Stimulated activated CD4-positive, alpha-beta T cell treated with anti-CD3 and anti-CD28 coated beads, TNF-alpha, amount 100 ng/mL, for 24 hours (primary cell): ENCODE results near the gene ST6GALNAC2.
A peak's percentile ranks its signal among the peaks of the same experiment; 100 is the strongest.
"Not testable (repeated sequence)": the region's sequence is repeated elsewhere in the genome, so short reads cannot be mapped to it uniquely, and the experiment has no call there.

Experiments
- DNase-seq, 3 experiments: peaks; one replicate each; pipeline ENCODE4 v3.0.0-alpha.2; 2020; ENCODE audit warnings: low read depth in 3 of 3

ST6GALNAC2 gene

GRCh38 chr17:76540381-76541300 is 45.0 kb downstream of the ST6GALNAC2 start:
- peak in 1 of 3 experiments; percentile 32 for DNase-seq

- no peak for DNase-seq
Measured at GRCh38 chr17:76539631-76540271, 45.9 kb downstream of the ST6GALNAC2 start, which contains the start of gene PRCD. Gene PRCD, plus strand, starts transcription at chr17:76540044. Its CDS starts 98 bp downstream, at chr17:76540142.

DNA sequence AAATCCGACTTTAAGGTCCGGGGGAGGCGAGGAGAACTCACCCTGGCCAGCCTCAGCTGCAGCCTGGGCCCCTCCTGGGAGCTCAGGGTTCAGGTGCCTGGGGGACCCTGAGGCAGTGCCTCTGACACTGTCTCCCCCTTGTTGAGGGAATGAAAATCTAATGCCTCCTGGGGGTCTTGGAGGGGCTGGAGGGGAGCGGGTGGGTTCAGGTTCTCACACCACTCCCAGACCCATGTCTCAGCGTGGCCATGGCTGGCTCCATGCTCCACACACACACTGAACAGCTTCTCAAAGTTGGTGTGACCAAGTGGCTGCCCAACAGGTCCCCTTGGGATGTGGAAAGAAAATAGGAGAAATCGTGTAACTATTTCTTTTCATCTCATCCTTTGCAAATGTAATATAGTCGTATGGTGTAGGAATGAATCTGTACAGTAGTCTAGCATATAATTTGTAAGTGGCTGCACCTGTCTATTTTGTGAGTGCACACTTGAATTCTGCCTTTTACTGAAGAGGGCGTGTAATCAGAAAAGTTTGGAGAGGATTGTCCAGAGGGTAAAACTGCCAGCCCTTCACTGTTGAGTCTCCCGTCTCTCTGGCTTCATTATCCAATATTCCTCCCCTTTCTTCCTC is 46.6 kb downstream of the ST6GALNAC2 start:
- DNase-seq = no peak

GRCh38 chr17:76538281-76538931 is 47.3 kb downstream of the ST6GALNAC2 start:
- no peak for DNase-seq

DNA sequence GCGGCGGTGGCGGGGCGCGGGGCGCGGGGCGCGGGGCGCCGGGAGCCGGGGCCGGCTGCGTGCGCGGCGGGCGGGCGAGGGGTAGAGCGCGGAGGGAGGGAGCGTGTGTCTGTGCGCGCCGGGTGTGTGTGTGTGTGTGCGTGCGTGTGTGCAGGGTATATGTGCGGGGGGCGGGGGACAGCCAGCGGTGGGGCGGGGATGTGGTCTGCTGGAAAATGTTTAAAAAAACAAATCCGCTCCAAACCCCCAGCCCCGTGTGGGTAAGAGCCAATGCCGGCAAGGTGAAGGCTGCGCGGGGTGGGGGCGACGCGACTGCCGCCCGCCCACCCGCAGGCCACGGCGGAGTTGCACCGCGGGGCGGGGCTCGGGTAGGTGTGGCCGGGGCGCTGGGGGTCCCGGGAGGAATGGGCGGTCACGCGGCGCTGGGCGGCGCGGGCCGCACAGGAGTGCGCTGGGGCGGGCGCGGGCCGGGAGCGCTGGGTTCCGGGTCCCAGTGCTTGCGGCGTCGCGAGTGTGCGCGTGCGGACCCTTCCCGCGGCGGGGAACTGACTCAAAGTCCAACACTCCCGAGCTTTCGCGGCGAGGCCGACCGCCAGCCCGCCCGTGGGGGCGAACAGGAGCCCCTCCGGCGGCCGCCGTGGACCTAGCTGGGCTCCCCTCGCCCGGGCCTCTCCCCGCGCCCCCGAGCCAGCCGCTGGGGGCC is 47.9 kb downstream of the ST6GALNAC2 start, which contains the start of gene CYGB:
TSS of gene CYGB (minus strand) at position 132 of the 703 bp plus-strand sequence. CDS start 167 bp downstream, outside the sequence.
- DNase-seq = no peak

DNA sequence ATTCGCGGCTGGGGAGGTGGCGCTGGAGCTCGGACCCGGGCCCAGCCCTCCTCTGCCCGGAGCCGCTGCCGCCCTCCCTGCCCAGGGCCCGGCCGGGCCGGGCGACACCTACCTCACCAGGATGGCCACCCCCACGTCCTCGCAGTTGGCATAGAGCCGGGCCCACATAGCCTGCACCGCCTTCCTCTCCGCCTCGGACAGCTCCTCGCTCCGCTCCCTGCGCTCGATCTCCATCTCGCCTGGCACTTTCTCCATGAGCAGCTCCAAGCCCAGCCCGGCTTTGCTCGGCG is 48.4 kb downstream of the ST6GALNAC2 start:
- DNase-seq = no peak

DNA sequence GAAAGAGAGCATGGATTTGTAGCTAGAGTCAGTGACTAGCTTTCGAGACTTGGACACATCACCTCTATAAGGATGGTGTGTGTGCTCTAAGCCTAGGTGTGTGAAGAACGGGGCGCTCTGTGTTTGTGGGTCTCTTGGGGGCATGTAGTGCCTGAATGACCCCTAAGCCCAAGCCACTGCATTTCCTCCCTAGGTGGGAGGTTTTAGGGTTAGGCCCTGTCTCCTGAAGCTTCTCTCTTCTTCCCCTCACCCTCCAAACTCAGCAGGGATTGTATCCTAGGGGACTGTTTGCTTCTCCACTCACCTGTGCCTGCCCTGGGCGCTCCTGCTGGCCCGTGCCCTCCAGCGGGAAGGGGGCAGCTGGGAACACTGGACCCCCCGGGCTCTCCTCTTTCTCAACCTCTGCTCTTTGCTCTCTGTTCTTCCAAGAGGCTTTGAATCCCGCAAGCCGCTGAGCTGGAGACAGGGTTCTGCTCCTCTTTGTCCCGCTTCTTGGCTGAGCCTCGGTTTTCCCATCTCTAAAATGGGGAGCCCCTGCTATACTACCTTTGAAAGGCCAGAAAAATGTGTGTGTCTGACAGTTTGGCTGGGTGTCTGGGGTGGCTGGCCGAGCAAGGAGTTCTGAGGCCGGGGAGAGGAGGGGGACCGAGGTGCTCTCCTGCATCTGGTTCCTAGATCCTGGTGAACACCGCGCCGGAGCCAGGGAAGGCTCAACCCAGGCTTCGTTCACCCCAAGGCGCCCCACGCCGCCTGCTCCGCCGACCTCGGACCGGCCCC is 49.0 kb downstream of the ST6GALNAC2 start:
- DNase-seq = no peak

DNA sequence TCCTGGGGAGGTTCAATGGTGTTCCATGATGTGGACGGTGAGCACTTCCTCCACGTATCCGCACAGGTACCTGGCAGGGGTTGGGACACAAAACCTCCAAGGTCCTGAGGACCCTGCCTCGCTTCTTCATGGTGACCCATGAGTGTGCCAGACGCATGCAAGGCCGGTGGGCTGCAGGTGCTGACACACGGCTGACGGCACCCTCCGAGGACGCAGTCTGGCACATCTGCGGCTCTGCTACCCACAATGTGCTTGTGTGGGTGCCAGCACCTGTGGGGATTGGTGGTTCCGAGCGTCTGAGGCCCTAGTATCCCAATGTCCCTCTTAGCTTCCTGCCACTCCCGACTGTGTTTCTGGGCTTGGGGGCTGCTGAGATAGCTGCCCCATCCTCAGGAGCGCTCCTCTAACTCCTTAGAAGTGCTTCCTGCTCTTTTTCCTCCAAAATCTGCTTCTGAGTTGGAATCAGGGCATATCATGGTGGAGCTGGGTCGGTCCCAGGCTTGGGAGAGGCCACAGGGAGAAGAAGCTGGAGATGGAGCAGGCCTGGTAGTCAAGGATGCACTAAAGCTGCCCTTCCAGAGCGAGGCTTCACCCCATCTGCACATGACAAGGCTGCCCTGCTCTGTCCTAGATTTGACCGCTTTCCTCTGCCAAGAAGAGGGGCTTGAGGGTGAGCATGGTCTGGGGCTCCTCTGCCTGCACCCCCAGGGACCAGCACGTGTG is 49.7 kb downstream of the ST6GALNAC2 start:
- DNase-seq = no peak

GRCh38 chr17:76534831-76535732 is 50.6 kb downstream of the ST6GALNAC2 start:
- no peak for DNase-seq

- not testable (repeated sequence) for DNase-seq
Measured at GRCh38 chr17:76533640-76534359, 51.9 kb downstream of the ST6GALNAC2 start.

GRCh38 chr17:76532072-76532651 is 53.5 kb downstream of the ST6GALNAC2 start:
- no peak for DNase-seq

DNA sequence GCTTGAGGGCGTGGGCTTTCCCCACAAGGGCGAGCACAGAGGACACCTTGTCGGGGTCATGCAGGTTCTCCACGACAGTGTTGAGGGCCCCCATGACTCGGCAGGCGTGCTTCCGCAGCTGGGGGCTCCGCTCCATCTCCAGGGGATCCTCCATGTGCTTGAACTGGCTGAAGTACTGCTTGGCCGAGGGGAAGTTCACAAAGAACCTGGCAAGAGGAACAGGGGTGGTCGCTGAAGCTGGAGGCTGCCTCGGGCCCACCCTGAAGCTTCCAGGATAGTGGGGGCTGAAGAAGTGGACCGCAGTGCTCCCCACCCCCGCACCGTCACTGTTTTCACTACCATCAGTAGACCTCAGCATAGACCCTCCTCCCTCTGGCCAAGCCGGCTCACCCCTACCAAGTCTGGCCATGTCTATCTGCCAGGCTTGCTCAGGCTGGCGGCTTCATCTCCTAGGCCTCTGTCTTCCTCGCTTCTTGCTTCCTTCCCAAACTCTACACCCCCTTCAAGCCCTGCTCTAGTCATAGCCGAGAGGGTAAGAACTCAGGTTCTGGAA is 54.1 kb downstream of the ST6GALNAC2 start:
- DNase-seq = no peak

- DNase-seq = no peak
Measured at GRCh38 chr17:76530811-76531485, 54.7 kb downstream of the ST6GALNAC2 start.

- no peak for DNase-seq
Measured at GRCh38 chr17:76530095-76530723, 55.5 kb downstream of the ST6GALNAC2 start.

DNA sequence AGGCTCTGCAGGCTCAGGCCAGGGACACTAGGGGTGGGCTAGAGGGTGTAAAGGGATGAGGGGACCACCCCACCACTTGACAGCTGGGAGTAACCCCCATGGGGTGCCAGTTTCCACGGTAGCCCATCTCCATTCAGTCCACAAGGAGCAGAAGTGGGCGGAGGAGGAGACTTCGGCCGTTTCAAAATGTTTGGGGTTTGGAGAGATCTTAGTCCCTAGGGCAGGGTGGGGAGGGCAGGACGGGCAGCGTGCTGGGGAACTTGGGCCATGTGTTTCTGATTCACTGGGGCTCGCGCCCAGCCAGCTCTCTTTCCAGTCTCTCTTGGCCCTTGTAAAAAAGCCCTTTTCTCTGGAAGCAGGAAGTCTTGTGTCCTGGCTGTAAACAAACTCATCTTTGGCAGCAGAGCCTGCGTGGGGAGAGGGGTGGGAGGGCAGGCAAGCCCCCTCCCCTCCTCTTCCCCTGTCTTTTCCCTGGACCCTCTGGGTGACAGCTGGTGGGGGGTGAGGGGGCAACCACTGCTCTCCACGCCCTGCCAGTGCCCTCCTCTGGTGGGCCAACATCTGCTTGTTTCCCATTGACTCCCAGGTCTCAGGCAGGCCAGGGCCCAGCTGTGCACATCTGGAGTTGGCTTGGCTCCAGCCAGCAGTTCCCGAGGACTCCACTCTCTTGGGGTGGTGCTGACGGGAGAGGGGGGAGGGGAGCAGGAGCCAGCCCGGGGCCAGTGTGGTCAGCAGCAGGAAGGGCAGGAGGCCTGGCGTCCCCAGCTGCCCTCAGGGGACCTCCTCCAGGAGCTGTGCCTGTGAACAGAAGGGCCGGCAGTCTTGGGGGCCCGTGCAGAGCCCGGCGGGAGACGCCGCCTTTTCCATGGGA is 56.2 kb downstream of the ST6GALNAC2 start:
- DNase-seq = no peak
